Measurements from ENCODE around the gene TMEM138. TPM values are rescaled to one million over a fixed set of nuclear protein-coding genes. Genes with fewer than 3 reads are reported as not detected.

The TMEM138 gene
- polyA plus RNA-seq, 1 donor from 2014 or later = 19.6 TPM

DNA sequence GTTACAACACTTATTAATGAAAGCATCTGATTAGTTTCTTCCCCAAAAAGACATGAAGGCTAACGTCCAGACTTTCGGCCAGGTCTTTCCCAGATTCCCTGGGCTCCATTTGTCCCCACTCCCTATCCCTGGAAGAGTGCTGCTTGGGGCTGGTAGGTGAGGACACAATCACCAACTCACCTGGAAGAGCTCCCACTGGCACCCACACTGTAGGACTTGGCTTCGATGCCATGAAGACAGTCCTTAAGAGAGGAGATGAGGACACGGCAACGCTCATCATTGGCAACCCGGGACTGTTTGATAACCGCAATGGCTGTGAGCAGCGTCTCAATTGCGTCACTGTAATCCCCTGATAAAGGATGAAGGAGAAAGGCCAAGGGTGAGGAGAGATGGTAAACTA is 49.4 kb downstream of the TMEM138 start:
- no peak for TF ChIP-seq MXI1 (conservative IDR thresholded peaks at IDR 0.05; ENCODE audit: poor library complexity, severe bottlenecking)
- TF ChIP-seq EP300 (conservative IDR thresholded peaks at IDR 0.05; ENCODE audit: poor library complexity, severe bottlenecking) = no peak
- TF ChIP-seq, protein P1, sequence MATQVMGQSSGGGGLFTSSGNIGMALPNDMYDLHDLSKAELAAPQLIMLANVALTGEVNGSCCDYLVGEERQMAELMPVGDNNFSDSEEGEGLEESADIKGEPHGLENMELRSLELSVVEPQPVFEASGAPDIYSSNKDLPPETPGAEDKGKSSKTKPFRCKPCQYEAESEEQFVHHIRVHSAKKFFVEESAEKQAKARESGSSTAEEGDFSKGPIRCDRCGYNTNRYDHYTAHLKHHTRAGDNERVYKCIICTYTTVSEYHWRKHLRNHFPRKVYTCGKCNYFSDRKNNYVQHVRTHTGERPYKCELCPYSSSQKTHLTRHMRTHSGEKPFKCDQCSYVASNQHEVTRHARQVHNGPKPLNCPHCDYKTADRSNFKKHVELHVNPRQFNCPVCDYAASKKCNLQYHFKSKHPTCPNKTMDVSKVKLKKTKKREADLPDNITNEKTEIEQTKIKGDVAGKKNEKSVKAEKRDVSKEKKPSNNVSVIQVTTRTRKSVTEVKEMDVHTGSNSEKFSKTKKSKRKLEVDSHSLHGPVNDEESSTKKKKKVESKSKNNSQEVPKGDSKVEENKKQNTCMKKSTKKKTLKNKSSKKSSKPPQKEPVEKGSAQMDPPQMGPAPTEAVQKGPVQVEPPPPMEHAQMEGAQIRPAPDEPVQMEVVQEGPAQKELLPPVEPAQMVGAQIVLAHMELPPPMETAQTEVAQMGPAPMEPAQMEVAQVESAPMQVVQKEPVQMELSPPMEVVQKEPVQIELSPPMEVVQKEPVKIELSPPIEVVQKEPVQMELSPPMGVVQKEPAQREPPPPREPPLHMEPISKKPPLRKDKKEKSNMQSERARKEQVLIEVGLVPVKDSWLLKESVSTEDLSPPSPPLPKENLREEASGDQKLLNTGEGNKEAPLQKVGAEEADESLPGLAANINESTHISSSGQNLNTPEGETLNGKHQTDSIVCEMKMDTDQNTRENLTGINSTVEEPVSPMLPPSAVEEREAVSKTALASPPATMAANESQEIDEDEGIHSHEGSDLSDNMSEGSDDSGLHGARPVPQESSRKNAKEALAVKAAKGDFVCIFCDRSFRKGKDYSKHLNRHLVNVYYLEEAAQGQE (IDR thresholded peaks at IDR 0.05; ENCODE audit: borderline replicate concordance) = no peak
- no peak for TF ChIP-seq SMC3 (conservative IDR thresholded peaks at IDR 0.05; ENCODE audit: poor library complexity)
- no peak for TF ChIP-seq TAF1 (IDR thresholded peaks at IDR 0.05; ENCODE audit: low read depth)
- no peak for TF ChIP-seq POLR2AphosphoS5 (IDR thresholded peaks at IDR 0.05)
- no peak for TF ChIP-seq CTCF (IDR thresholded peaks at IDR 0.05; ENCODE audit: poor library complexity, severe bottlenecking)
- TF ChIP-seq RAD21 (conservative IDR thresholded peaks at IDR 0.05) = no peak
- H3K4me2 ChIP-seq (ENCODE audit: low read length) = no peak overlapping the region
- no peak overlapping the region for H2AFZ ChIP-seq (ENCODE audit: low read depth, low read length)
- H3K4me3 ChIP-seq (ENCODE audit: low read length) = no peak overlapping the region
- no peaks in the 10 kb centered on the region for H3K9me2 ChIP-seq (ENCODE audit: insufficient read depth, low read length)
- no peak overlapping the region for H3K27ac ChIP-seq (ENCODE audit: low read length)
- no peaks in the 10 kb centered on the region for H3K9me3 ChIP-seq (ENCODE audit: low read length)
- H3K36me3 ChIP-seq (ENCODE audit: insufficient read depth, low read length) = no peaks in the 10 kb centered on the region
- no peaks in the 10 kb centered on the region for H3K27me3 ChIP-seq (ENCODE audit: insufficient read depth, low read depth, low read length)
- peaks cover 3% of the 10 kb centered on the region for H3K79me2 ChIP-seq (replicated peaks; ENCODE audit: insufficient read depth, low read length)
- H3F3A ChIP-seq (ENCODE audit: insufficient read depth, low read length, poor library complexity, severe bottlenecking) = peaks cover 5% of the 10 kb centered on the region
- no peaks in the 10 kb centered on the region for H4K20me1 ChIP-seq (ENCODE audit: insufficient read depth)
- no peak overlapping the region for H3K9ac ChIP-seq (ENCODE audit: low read length)

- Histone ChIP-seq H3K4me2 (ENCODE audit: low read length) (no peak overlapping the region), H3K4me3 (ENCODE audit: low read length) (no peak overlapping the region), H3F3A (ENCODE audit: insufficient read depth, low read length, poor library complexity, severe bottlenecking) (no peaks in the 10 kb centered on the region), H3K9ac (ENCODE audit: low read length) (no peak overlapping the region), H3K36me3 (ENCODE audit: insufficient read depth, low read length) (peaks cover 14% of the 10 kb centered on the region), H3K27me3 (ENCODE audit: insufficient read depth, low read depth, low read length) (no peaks in the 10 kb centered on the region), H2AFZ (ENCODE audit: low read depth, low read length) (no peak overlapping the region), H3K9me3 (ENCODE audit: low read length) (no peaks in the 10 kb centered on the region), H3K27ac (ENCODE audit: low read length) (no peak overlapping the region), H4K20me1 (ENCODE audit: insufficient read depth) (no peaks in the 10 kb centered on the region), H3K9me2 (ENCODE audit: insufficient read depth, low read length) (no peaks in the 10 kb centered on the region), H3K79me2 (replicated peaks; ENCODE audit: insufficient read depth, low read length) (peaks cover 8% of the 10 kb centered on the region)
- TF ChIP-seq EP300 (conservative IDR thresholded peaks at IDR 0.05; ENCODE audit: poor library complexity, severe bottlenecking) (no peak), SMC3 (conservative IDR thresholded peaks at IDR 0.05; ENCODE audit: poor library complexity) (no peak), TAF1 (IDR thresholded peaks at IDR 0.05; ENCODE audit: low read depth) (no peak), MXI1 (conservative IDR thresholded peaks at IDR 0.05; ENCODE audit: poor library complexity, severe bottlenecking) (no peak), RAD21 (conservative IDR thresholded peaks at IDR 0.05) (no peak), EZH2 (IDR thresholded peaks at IDR 0.05; ENCODE audit: borderline replicate concordance, insufficient read depth, low read length, poor library complexity, severe bottlenecking) (no peak), POLR2AphosphoS5 (IDR thresholded peaks at IDR 0.05) (no peak), CTCF (IDR thresholded peaks at IDR 0.05; ENCODE audit: poor library complexity, severe bottlenecking) (no peak)
- TF ChIP-seq, protein P1 (IDR thresholded peaks at IDR 0.05; ENCODE audit: borderline replicate concordance) = no peak
Measured at GRCh38 chr11:61413496-61413895, 51.3 kb downstream of the TMEM138 start.
